Stomach smooth muscle (tissue), 2 donors: Measurements from ENCODE around the gene ZNF398.
"Not testable (repeated sequence)": the region's sequence is repeated elsewhere in the genome, so short reads cannot be mapped to it uniquely, and the experiment has no call there.

Source experiments
- H3K27ac ChIP-seq: one replicate; pipeline ENCODE4 v1.7.0; 2013; ENCODE audit warnings: mild to moderate bottlenecking, low read length, inconsistent platforms
- H3K27me3 ChIP-seq, 2 donors: one replicate each; pipeline ENCODE4 v1.7.0; 2013; ENCODE audit warnings: low read length in 2 of 2; ENCODE audit not compliant: insufficient read depth in 2 of 2, control insufficient read depth in 1 of 2
- H3K36me3 ChIP-seq, 2 donors: one replicate each; pipeline ENCODE4 v1.7.0; 2013; ENCODE audit warnings: low read length in 2 of 2; ENCODE audit not compliant: control insufficient read depth in 2 of 2, insufficient read depth in 2 of 2
- H3K4me1 ChIP-seq: one replicate; pipeline ENCODE4 v1.7.0; 2013; ENCODE audit warnings: low read length; ENCODE audit not compliant: control insufficient read depth, insufficient read depth
- H3K4me3 ChIP-seq, 2 donors: one replicate each; pipeline ENCODE4 v1.7.0; 2013; ENCODE audit warnings: low read length in 2 of 2
- H3K9ac ChIP-seq, 2 donors: one replicate each; pipeline ENCODE4 v1.7.0; 2013; ENCODE audit warnings: low read length in 2 of 2, mild to moderate bottlenecking in 1 of 2
- H3K9me3 ChIP-seq, 2 donors: one replicate each; pipeline ENCODE4 v1.7.0; 2013; ENCODE audit warnings: low read length in 2 of 2; ENCODE audit not compliant: control insufficient read depth in 2 of 2
- donor health status: healthy.
- donor health status: Pancreatic carcinoma.

Gene ZNF398

GRCh38 chr7:149216402-149216801 lies 69.1 kb downstream of the ZNF398 start:
- no peak overlapping the region for H3K9ac ChIP-seq
- no peaks in the 10 kb centered on the region for H3K9me3 ChIP-seq
- H3K36me3 ChIP-seq = peaks cover 60 to 66% of the 10 kb centered on the region in 2 donors

GRCh38 chr7:149217570-149217969 lies 70.3 kb downstream of the ZNF398 start:
- no peaks in the 10 kb centered on the region for H3K27me3 ChIP-seq
- no peaks in the 10 kb centered on the region for H3K9me3 ChIP-seq
- no peak overlapping the region for H3K4me3 ChIP-seq
- peaks cover 54 to 60% of the 10 kb centered on the region in 2 donors for H3K36me3 ChIP-seq
- no peak overlapping the region for H3K27ac ChIP-seq
- peaks cover 2% of the 10 kb centered on the region for H3K4me1 ChIP-seq
- H3K9ac ChIP-seq = no peak overlapping the region

More at GRCh38 chr7:149216402-149216801, 69.1 kb downstream of the ZNF398 start:
- Histone ChIP-seq H3K27me3 (no peaks in the 10 kb centered on the region), H3K4me1 (peaks cover 2% of the 10 kb centered on the region), H3K27ac (no peak overlapping the region), H3K4me3 (no peak overlapping the region)

- Histone ChIP-seq H3K4me3 (no peak overlapping the region), H3K9ac (no peak overlapping the region), H3K27ac (no peak overlapping the region), H3K9me3 (no peaks in the 10 kb centered on the region), H3K36me3 (peaks cover 44 to 51% of the 10 kb centered on the region in 2 donors), H3K4me1 (peaks cover 2% of the 10 kb centered on the region), H3K27me3 (no peaks in the 10 kb centered on the region)
Measured at GRCh38 chr7:149218469-149219420, 71.5 kb downstream of the ZNF398 start.

- Histone ChIP-seq H3K27ac (no peak overlapping the region), H3K27me3 (no peaks in the 10 kb centered on the region), H3K4me1 (peaks cover 2% of the 10 kb centered on the region), H3K9ac (no peak overlapping the region), H3K4me3 (no peak overlapping the region), H3K36me3 (peaks cover 31 to 40% of the 10 kb centered on the region in 2 donors), H3K9me3 (no peaks in the 10 kb centered on the region)
Measured at GRCh38 chr7:149220534-149220933, 73.3 kb downstream of the ZNF398 start.

- no peaks in the 10 kb centered on the region for H3K9me3 ChIP-seq
- H3K36me3 ChIP-seq = peaks cover 18 to 27% of the 10 kb centered on the region in 2 donors
- H3K27me3 ChIP-seq = no peaks in the 10 kb centered on the region
- no peak overlapping the region for H3K27ac ChIP-seq
- no peak overlapping the region for H3K9ac ChIP-seq
- no peak overlapping the region for H3K4me3 ChIP-seq
- H3K4me1 ChIP-seq = peaks cover under 1% of the 10 kb centered on the region
Measured at GRCh38 chr7:149223176-149223575, 75.9 kb downstream of the ZNF398 start.

- no peak overlapping the region for H3K27ac ChIP-seq
- H3K9ac ChIP-seq = no peak overlapping the region
- H3K36me3 ChIP-seq = peaks cover 13 to 23% of the 10 kb centered on the region in 2 donors
- no peaks in the 10 kb centered on the region for H3K4me1 ChIP-seq
- H3K27me3 ChIP-seq = no peaks in the 10 kb centered on the region
- no peak overlapping the region for H3K4me3 ChIP-seq
- no peaks in the 10 kb centered on the region for H3K9me3 ChIP-seq
Measured at GRCh38 chr7:149223761-149224160, 76.5 kb downstream of the ZNF398 start.

GRCh38 chr7:149224352-149224751 lies 77.1 kb downstream of the ZNF398 start:
- no peak overlapping the region for H3K27ac ChIP-seq
- H3K4me3 ChIP-seq = no peak overlapping the region
- H3K36me3 ChIP-seq = peaks cover 9 to 18% of the 10 kb centered on the region in 2 donors
- H3K27me3 ChIP-seq = no peaks in the 10 kb centered on the region
- H3K4me1 ChIP-seq = no peaks in the 10 kb centered on the region
- no peaks in the 10 kb centered on the region for H3K9me3 ChIP-seq
- H3K9ac ChIP-seq = no peak overlapping the region

- Histone ChIP-seq H3K9me3 (no peaks in the 10 kb centered on the region), H3K27ac (no peak overlapping the region), H3K27me3 (no peaks in the 10 kb centered on the region), H3K4me3 (no peak overlapping the region), H3K4me1 (no peaks in the 10 kb centered on the region), H3K9ac (no peak overlapping the region), H3K36me3 (peaks cover 9 to 16% of the 10 kb centered on the region in 2 donors)
Measured at GRCh38 chr7:149225106-149225505, 77.9 kb downstream of the ZNF398 start.

- Histone ChIP-seq H3K4me1 (no peaks in the 10 kb centered on the region), H3K27ac (no peak overlapping the region), H3K36me3 (peaks cover 6 to 13% of the 10 kb centered on the region in 2 donors), H3K9ac (no peak overlapping the region), H3K27me3 (no peaks in the 10 kb centered on the region), H3K4me3 (no peak overlapping the region), H3K9me3 (no peaks in the 10 kb centered on the region)
Measured at GRCh38 chr7:149225656-149226055, 78.4 kb downstream of the ZNF398 start.

GRCh38 chr7:149226366-149226765 lies 79.1 kb downstream of the ZNF398 start:
- not testable (repeated sequence) for H3K9me3 ChIP-seq, H3K27ac ChIP-seq, H3K4me3 ChIP-seq, H3K9ac ChIP-seq, H3K27me3 ChIP-seq, H3K36me3 ChIP-seq, H3K4me1 ChIP-seq
